H1 (cell line): ENCODE results near the gene EPSTI1. TPM values are rescaled to one million over a fixed set of nuclear protein-coding genes. Genes with fewer than 3 reads are reported as not detected.

Source experiments
- CTCF ChIA-PET: fragments of 300-600 bp; sonication (Branson Sonifier 250); formaldehyde crosslinking; loops from one replicate; lab custom pipeline; 2021; ENCODE audit not compliant: partially characterized antibody; lab: Charles Lee
- POLR2A ChIA-PET: fragments of 300-600 bp; sonication (Branson Sonifier 250); formaldehyde crosslinking; loops from one replicate; lab custom pipeline; 2021; ENCODE audit warnings: inconsistent platforms; ENCODE audit not compliant: partially characterized antibody; lab: Charles Lee
- DNase-seq, 2 experiments: peaks; one replicate each; pipeline versions ENCODE4 v3.0.0 to v3.0.0-alpha.2; 2010 to 2022; ENCODE audit warnings: low spot score in 2 of 2, low read depth in 1 of 2, mixed read lengths in 1 of 2
- FAIRE-seq: peaks from 2 replicates; lab custom pipeline; 2011; peaks lifted over from hg19 to GRCh38; lab: Jason Lieb, UNC
- H2AFZ ChIP-seq: 2 replicates; pipeline ENCODE4 v1.8.1; 2012; ENCODE audit warnings: low read length, inconsistent platforms
- H2AK5ac ChIP-seq: 2 replicates; pipeline ENCODE4 v1.6.1; 2013; ENCODE audit warnings: low read depth, low read length
- H2BK120ac ChIP-seq: replicated peaks from 2 replicates; pipeline ENCODE3; 2013; ENCODE audit warnings: low read depth, low read length, inconsistent platforms
- H2BK12ac ChIP-seq: 2 replicates; pipeline ENCODE4 v1.6.1; 2013; ENCODE audit warnings: low read depth, low read length
- H2BK15ac ChIP-seq: 2 replicates; pipeline ENCODE4 v1.6.1; 2013; ENCODE audit warnings: low read length
- H2BK20ac ChIP-seq: 2 replicates; pipeline ENCODE4 v1.6.1; 2013; ENCODE audit warnings: low read length
- H2BK5ac ChIP-seq: 2 replicates; pipeline ENCODE4 v1.6.1; 2013; ENCODE audit warnings: low read depth, low read length
- H3K14ac ChIP-seq: 2 replicates; pipeline ENCODE4 v1.6.1; 2013; ENCODE audit warnings: inconsistent platforms; ENCODE audit not compliant: insufficient read length
- H3K18ac ChIP-seq: 2 replicates; pipeline ENCODE4 v1.6.1; 2013; ENCODE audit warnings: low read length; ENCODE audit errors: extremely low read depth
- H3K23ac ChIP-seq: 2 replicates; pipeline ENCODE4 v1.6.1; 2013; ENCODE audit warnings: inconsistent platforms; ENCODE audit not compliant: insufficient read length
- H3K23me2 ChIP-seq: 2 replicates; pipeline ENCODE4 v1.6.1; 2013; ENCODE audit warnings: low read depth, low read length
- H3K27ac ChIP-seq: 2 replicates; pipeline ENCODE4 v1.6.1; 2011; ENCODE audit warnings: low read depth, low read length, inconsistent platforms
- H3K27me3 ChIP-seq, 4 experiments: replicated peaks in 1 of 4; 1 replicate in 1 of 4; 2 replicates in 3 of 4; pipeline versions ENCODE4 v1.6.1 to v1.8.1; 2011 to 2013; ENCODE audit warnings: low read length in 3 of 4, mild to moderate bottlenecking in 3 of 4, inconsistent platforms in 2 of 4, mixed read lengths in 2 of 4, moderate library complexity in 1 of 4; ENCODE audit not compliant: control insufficient read depth in 3 of 4, insufficient read depth in 3 of 4; ENCODE audit errors: extremely low read depth in 1 of 4
- H3K36me3 ChIP-seq, 4 experiments: 2 replicates each; pipeline versions ENCODE4 v1.6.1 to v1.8.1; 2011 to 2013; ENCODE audit warnings: mild to moderate bottlenecking in 4 of 4, low read length in 3 of 4, moderate library complexity in 2 of 4, control low read depth in 1 of 4, inconsistent platforms in 1 of 4; ENCODE audit not compliant: insufficient read depth in 4 of 4, control insufficient read depth in 2 of 4
- H3K4ac ChIP-seq: replicated peaks from 2 replicates; pipeline ENCODE3; 2013; ENCODE audit warnings: low read length, low read depth, mixed read lengths, inconsistent platforms; ENCODE audit not compliant: insufficient read length
- H3K4me1 ChIP-seq, 4 experiments: replicated peaks in 1 of 4; 1 replicate in 1 of 4; 2 replicates in 3 of 4; pipeline versions ENCODE4 v1.6.1 to v1.8.1; 2011 to 2013; ENCODE audit warnings: low read length in 3 of 4, inconsistent platforms in 2 of 4, mixed read lengths in 1 of 4; ENCODE audit not compliant: insufficient read depth in 4 of 4, control insufficient read depth in 3 of 4
- H3K4me2 ChIP-seq, 2 experiments: 2 replicates each; pipeline versions ENCODE4 v1.6.1 to v1.8.1; 2011 to 2013; ENCODE audit warnings: low read depth in 2 of 2, low read length in 2 of 2, control low read depth in 1 of 2, inconsistent platforms in 1 of 2, mild to moderate bottlenecking in 1 of 2; ENCODE audit not compliant: insufficient read depth in 1 of 2
- H3K4me3 ChIP-seq, 4 experiments: fragments of 200-600, 300-600 bp in 1 of 4; sonication (generic), shearing (Covaris generic), sonication (Bioruptor Twin) in 1 of 4; 2 replicates each; pipeline versions ENCODE4 v1.5.1 to v1.8.1; 2011 to 2016; ENCODE audit warnings: low read length in 4 of 4, low read depth in 3 of 4, control low read depth in 2 of 4, inconsistent platforms in 2 of 4, mild to moderate bottlenecking in 2 of 4, mixed read lengths in 1 of 4, moderate library complexity in 1 of 4; ENCODE audit not compliant: insufficient read depth in 2 of 4; ENCODE audit errors: extremely low read depth in 1 of 4
- H3K56ac ChIP-seq: replicated peaks from 2 replicates; pipeline ENCODE3; 2013; ENCODE audit warnings: low read depth, mild to moderate bottlenecking, mixed read lengths, low read length, inconsistent platforms; ENCODE audit not compliant: insufficient read length
- H3K79me1 ChIP-seq: 2 replicates; pipeline ENCODE4 v1.6.1; 2013; ENCODE audit warnings: low read depth, low read length, control low read depth
- H3K79me2 ChIP-seq, 2 experiments: 2 replicates each; pipeline versions ENCODE4 v1.6.1 to v1.8.1; 2012 to 2013; ENCODE audit warnings: low read length in 2 of 2, mild to moderate bottlenecking in 2 of 2, inconsistent platforms in 1 of 2; ENCODE audit not compliant: insufficient read depth in 2 of 2, control insufficient read depth in 1 of 2
- H3K9ac ChIP-seq, 4 experiments: replicated peaks in 1 of 4; 1 replicate in 1 of 4; 2 replicates in 3 of 4; pipeline versions ENCODE4 v1.6.1 to v1.8.1; 2011 to 2013; ENCODE audit warnings: low read depth in 3 of 4, low read length in 3 of 4, control low read depth in 2 of 4, mild to moderate bottlenecking in 2 of 4, moderate library complexity in 2 of 4, inconsistent platforms in 1 of 4; ENCODE audit errors: extremely low read depth in 1 of 4
- H3K9me3 ChIP-seq, 2 experiments: 2 replicates each; pipeline versions ENCODE4 v1.6.1 to v1.8.1; 2012 to 2013; ENCODE audit warnings: mild to moderate bottlenecking in 2 of 2, moderate library complexity in 2 of 2, control low read depth in 1 of 2, inconsistent platforms in 1 of 2, low read depth in 1 of 2, low read length in 1 of 2, mixed read lengths in 1 of 2; ENCODE audit not compliant: insufficient read depth in 2 of 2
- H4K20me1 ChIP-seq, 2 experiments: replicated peaks in 1 of 2; 2 replicates each; pipeline versions ENCODE3 to v1.8.1; 2011 to 2013; ENCODE audit warnings: inconsistent platforms in 2 of 2, low read length in 2 of 2, mild to moderate bottlenecking in 1 of 2; ENCODE audit not compliant: insufficient read depth in 2 of 2, control insufficient read depth in 1 of 2
- H4K5ac ChIP-seq: 2 replicates; pipeline ENCODE4 v1.6.1; 2013; ENCODE audit warnings: low read length, low read depth, mixed read lengths, inconsistent platforms; ENCODE audit not compliant: insufficient read length
- H4K8ac ChIP-seq: 2 replicates; pipeline ENCODE4 v1.8.0; 2013; ENCODE audit warnings: mild to moderate bottlenecking, moderate library complexity, low read length, inconsistent platforms; ENCODE audit not compliant: insufficient read depth; ENCODE audit errors: extremely low read depth
- H4K91ac ChIP-seq: replicated peaks from 2 replicates; pipeline ENCODE3; 2013; ENCODE audit warnings: low read length, mixed read lengths, inconsistent platforms; ENCODE audit not compliant: insufficient read length
- BCL11A ChIP-seq, 2 experiments: IDR thresholded peaks; one replicate each; pipeline ENCODE4 v1.6.1; 2011; ENCODE audit warnings: low read depth in 2 of 2, low read length in 2 of 2, mild to moderate bottlenecking in 2 of 2
- HDAC6 ChIP-seq: IDR thresholded peaks from one replicate; pipeline ENCODE4 v1.7.1; 2012; ENCODE audit warnings: low read depth, mild to moderate bottlenecking, inconsistent platforms, low read length, moderate library complexity
- SIX5 ChIP-seq: IDR thresholded peaks from 2 replicates; pipeline ENCODE4 v1.6.1; 2011; ENCODE audit warnings: mild to moderate bottlenecking, low read depth, low read length
- WGBS, 2 experiments: shearing (Covaris generic) in 1 of 2; methylation state at CpG; one replicate each; pipeline versions ENCODE4 v1.1.6 to v1.1.7; 2013 to 2015; ENCODE audit warnings: low lambda C conversion rate in 2 of 2, mixed read lengths in 2 of 2, inconsistent platforms in 1 of 2, low coverage in 1 of 2, missing lambda C conversion rate in 1 of 2; ENCODE audit not compliant: insufficient replicate concordance in 2 of 2, insufficient coverage in 1 of 2, insufficient read length in 1 of 2; ENCODE audit errors: extremely low coverage in 1 of 2, missing lambda C conversion rate in 1 of 2; 5-methylcytosine and 5-hydroxymethylcytosine counted together
- polyA plus RNA-seq, 7 experiments: library from polyadenylated mRNA; depleted of rRNA in 3 of 7; stranded (reverse) in 5 of 7; unstranded in 2 of 7; fragments of >200 nt in 5 of 7; fragments of 200-250 nt in 2 of 7; gene quantifications; 1 replicate in 5 of 7; 2 replicates in 1 of 7; 4 replicates in 1 of 7; pipeline versions ENCODE4 v1.2.1 to v1.2.3, GENCODE V29; 2011 to 2013; ENCODE audit warnings: missing spikeins in 2 of 7, mixed read lengths in 2 of 7
- total RNA-seq: library from RNA; stranded (reverse); fragmentation: NEBNext Ultra II Directional; extraction: Animal tissue kit (Norgen Biotek cat#: 25700); gene quantifications from 2 replicates; pipeline ENCODE4 v1.2.1, GENCODE V29; 2021

Gene EPSTI1
- total and polyA plus RNA-seq, 2 of the 8 experiments (the other 6 are each of a cell fraction or from before 2014, with no cell fraction given), result 0.23 to 0.37 TPM

DNA sequence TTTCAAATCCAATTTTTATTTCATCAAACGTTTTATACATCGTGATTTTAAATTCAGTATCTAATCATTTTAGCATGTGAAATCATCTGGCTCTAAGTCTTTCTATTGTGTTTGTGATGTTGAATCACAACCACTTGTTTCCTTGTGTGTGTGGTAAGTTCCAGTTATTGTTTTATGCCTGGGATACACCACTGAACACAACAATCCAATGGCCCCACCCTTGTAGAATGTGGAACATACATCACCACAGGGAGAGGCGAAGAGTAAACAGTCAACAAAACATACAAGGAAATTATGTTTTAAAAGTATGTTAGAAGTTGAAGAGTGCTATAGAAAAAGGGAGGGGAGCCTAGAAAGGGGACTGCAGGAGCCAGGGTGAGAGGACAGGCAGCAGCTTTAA lies 100.5 kb downstream of the EPSTI1 start:
- 86 to 100% methylated on average over 2 to 3 of the region's 3 CpGs for WGBS, 2 experiments
- Histone ChIP-seq H3K18ac (no peak overlapping the region), H3K4ac (no peak overlapping the region), H3K79me1 (no peaks in the 10 kb centered on the region), H3K27ac (no peak overlapping the region), H2AFZ (no peak overlapping the region), H3K79me2 (no peaks in the 10 kb centered on the region), H4K91ac (no peak overlapping the region), H3K9ac (no peak overlapping the region), H3K4me1 (peaks cover 0 to 4% (median 1%) of the 10 kb centered on the region in 4 experiments; a peak in 1 of 7 replicates), H3K9me3 (no peaks in the 10 kb centered on the region; a peak in 1 of 4 replicates), H4K20me1 (no peaks in the 10 kb centered on the region), H4K8ac (no peak overlapping the region), H2BK5ac (no peak overlapping the region), H2BK20ac (no peak overlapping the region), H2BK15ac (no peak overlapping the region), H3K23ac (no peak overlapping the region), H3K23me2 (no peaks in the 10 kb centered on the region), H3K4me3 (no peak overlapping the region), H2AK5ac (no peak overlapping the region), H3K36me3 (no peaks in the 10 kb centered on the region), H3K27me3 (no peaks in the 10 kb centered on the region), H2BK120ac (no peak overlapping the region), H3K56ac (no peak overlapping the region), H3K4me2 (no peak overlapping the region), H4K5ac (no peak overlapping the region), H2BK12ac (no peak overlapping the region), H3K14ac (no peak overlapping the region)
- CTCF ChIA-PET, result no interaction called here
- DNase-seq (no peak), FAIRE-seq (no peak)
- POLR2A ChIA-PET, result no interaction called here
- TF ChIP-seq HDAC6 (no peak), BCL11A (IDR thresholded peaks at IDR 0.05; ENCODE audit: low read depth in 2 of 2, low read length in 2 of 2) (no peak), SIX5 (no peak)
